GM12892 (cell line): ENCODE results near the gene GIPC1.

Experiments
- POLR2A ChIP-seq: IDR thresholded peaks from 2 replicates; pipeline ENCODE4 v1.6.1; 2011; ENCODE audit warnings: low read depth, low read length, control low read depth
- POLR2AphosphoS5 ChIP-seq: IDR thresholded peaks from 2 replicates; pipeline ENCODE4 v1.6.1; 2011; ENCODE audit warnings: low read depth, low read length, control low read depth

- TF ChIP-seq POLR2A (no peak), POLR2AphosphoS5 (no peak)
These were observed 1.5 kb downstream of the GIPC1 start for GRCh38 chr19:14494411-14494810.
